Measurements from ENCODE around the gene RBM19.
"Not testable (repeated sequence)": the region's sequence is repeated elsewhere in the genome, so short reads cannot be mapped to it uniquely, and the experiment has no call there.

The RBM19 gene

GRCh38 chr12:113930249-113930648 is 35.9 kb downstream of the RBM19 start:
- no peak for DNase-seq

- DNase-seq = no peak
Observed at GRCh38 chr12:113929312-113929989, 36.7 kb downstream of the RBM19 start.

GRCh38 chr12:113926788-113927187 is 39.3 kb downstream of the RBM19 start:
- no peak for DNase-seq

- DNase-seq = no peak
Observed at GRCh38 chr12:113924341-113924740, 41.8 kb downstream of the RBM19 start.

GRCh38 chr12:113923251-113923650 is 42.9 kb downstream of the RBM19 start:
- no peak for DNase-seq

- DNase-seq = no peak
Observed at GRCh38 chr12:113921430-113921829, 44.7 kb downstream of the RBM19 start.

GRCh38 chr12:113919791-113920190 is 46.3 kb downstream of the RBM19 start:
- DNase-seq = no peak

- no peak for DNase-seq
Observed at GRCh38 chr12:113918306-113918705, 47.8 kb downstream of the RBM19 start.

- DNase-seq = no peak
Observed at GRCh38 chr12:113917393-113917792, 48.7 kb downstream of the RBM19 start.

GRCh38 chr12:113914806-113915205 is 51.3 kb downstream of the RBM19 start:
- no peak for DNase-seq

- DNase-seq = no peak
Observed at GRCh38 chr12:113914176-113914575, 51.9 kb downstream of the RBM19 start.

- peak; percentile 64 for DNase-seq
Observed at GRCh38 chr12:113912760-113913329, 53.3 kb downstream of the RBM19 start.

- DNase-seq = no peak
Observed at GRCh38 chr12:113911971-113912759, 54.0 kb downstream of the RBM19 start.

- no peak for DNase-seq
Observed at GRCh38 chr12:113910751-113911272, 55.3 kb downstream of the RBM19 start.

- no peak for DNase-seq
Observed at GRCh38 chr12:113909776-113910420, 56.2 kb downstream of the RBM19 start.

- DNase-seq = no peak
Observed at GRCh38 chr12:113908584-113909100, 57.5 kb downstream of the RBM19 start.

- DNase-seq = no peak
Observed at GRCh38 chr12:113907446-113908180, 58.5 kb downstream of the RBM19 start.

GRCh38 chr12:113906411-113907200 is 59.5 kb downstream of the RBM19 start:
- no peak for DNase-seq

- no peak for DNase-seq
Observed at GRCh38 chr12:113905829-113906228, 60.3 kb downstream of the RBM19 start.

- peak; percentile 88 for DNase-seq
Observed at GRCh38 chr12:113903381-113903863, 62.7 kb downstream of the RBM19 start.

GRCh38 chr12:113901319-113901718 is 64.8 kb downstream of the RBM19 start:
- DNase-seq = not testable (repeated sequence)
